ENCODE results near the gene POLR2E.
"Not testable (repeated sequence)": the region's sequence is repeated elsewhere in the genome, so short reads cannot be mapped to it uniquely, and the experiment has no call there.

POLR2E gene

DNA sequence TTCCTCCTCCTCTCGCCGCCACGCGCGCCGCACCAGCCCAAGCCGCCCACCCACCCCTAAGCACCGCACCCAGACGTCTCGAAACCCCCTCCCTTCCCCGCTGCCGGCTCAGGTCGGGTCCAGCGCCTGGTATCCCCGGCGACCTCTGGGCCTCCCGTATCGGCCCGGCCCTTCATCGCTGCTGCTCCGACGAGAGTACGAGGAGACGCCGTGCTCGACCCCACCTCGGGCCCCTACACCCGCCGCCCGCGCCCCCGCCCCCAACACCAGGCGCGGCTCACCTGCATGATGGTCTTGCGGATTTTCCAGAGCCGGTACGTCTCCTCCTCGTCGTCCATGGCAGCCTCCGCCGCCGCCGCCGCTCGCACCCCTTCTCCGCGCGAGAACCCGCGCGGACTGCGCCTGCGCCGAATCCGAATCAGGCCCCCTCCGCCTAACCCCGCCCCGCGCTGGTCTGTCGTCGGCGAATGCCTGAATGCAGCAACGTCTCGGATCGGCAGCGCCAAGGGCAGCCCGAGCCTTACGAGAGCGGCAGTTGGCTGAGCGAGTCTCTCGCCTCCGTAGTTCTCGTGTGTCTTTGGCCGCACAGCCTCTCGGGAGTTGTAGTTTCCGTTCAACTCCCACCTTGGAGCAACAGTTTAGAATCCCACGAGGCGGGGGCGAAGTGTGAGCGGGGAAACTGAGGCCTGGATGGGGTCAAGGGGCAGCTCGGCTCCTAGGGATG lies at the start of gene POLR2E:
POLR2E (minus strand) TSS at position 398 of the 724 bp plus-strand sequence; CDS start at position 338, 60 bp downstream.
- peak; percentile 88 for DNase-seq

DNA sequence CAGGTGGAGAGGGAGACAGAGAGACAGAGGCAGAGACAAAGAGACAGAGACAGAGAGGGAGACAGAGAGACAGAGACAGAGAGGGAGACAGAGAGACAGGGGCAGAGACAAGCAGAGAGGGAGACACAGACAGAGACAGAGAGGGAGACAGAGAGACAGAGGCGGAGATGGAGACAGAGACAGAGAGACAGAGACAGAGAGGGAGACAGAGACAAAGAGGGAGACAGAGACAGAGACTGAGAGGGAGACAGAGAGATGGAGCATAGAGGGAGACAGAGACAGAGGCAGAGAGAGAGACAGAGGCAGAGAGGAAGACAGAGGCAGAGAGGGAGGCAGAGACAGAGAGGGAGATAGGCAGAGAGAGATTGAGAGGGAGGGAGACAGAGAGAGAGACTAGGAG lies 49.6 kb upstream of the POLR2E start:
- DNase-seq = no peak

DNA sequence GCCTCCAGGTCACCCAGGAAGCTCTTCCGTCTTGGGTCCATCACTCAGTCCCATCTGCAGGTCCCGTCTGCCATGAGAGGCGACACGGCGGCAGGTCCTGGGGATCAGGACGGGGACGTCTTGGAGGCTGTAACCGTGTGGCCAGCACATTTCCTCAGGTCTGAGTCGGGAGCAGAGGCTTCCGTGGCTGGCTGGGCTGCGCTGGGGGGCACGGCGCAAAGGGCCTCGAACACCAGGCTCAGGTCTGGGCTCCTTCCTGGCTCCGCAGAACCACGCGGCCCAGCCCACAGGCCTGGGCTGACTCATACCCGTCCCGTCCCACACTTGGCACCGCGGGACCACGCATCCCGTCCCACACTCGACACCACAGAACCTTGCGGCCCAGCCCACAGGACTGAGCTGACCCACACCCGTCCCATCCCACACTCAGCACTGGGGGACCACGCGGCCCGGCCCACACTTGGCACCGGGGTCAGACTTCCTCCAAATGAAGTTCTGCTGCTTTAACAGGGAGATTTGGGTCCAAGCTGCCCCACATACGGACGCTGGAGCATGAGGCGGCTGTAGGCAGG lies 48.7 kb upstream of the POLR2E start:
- DNase-seq = no peak

DNA sequence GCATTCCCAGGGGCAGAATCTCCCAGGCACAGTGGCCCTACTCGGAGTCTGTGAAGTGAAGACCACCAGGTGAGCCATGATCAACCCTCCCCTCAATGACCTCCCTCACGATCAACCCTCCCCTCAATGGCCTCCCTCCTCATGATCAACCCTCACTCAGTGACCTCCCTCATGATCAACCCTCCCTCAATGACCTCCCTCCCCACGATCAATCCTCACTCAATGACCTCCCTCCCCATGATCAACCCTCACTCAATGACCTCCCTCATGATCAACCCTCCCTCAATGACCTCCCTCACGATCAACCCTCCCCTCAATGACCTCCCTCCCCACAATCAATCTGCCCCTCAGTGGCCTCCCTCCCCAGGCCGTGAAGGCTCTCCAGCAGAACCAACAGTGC lies 46.8 kb upstream of the POLR2E start:
- DNase-seq = no peak

DNA sequence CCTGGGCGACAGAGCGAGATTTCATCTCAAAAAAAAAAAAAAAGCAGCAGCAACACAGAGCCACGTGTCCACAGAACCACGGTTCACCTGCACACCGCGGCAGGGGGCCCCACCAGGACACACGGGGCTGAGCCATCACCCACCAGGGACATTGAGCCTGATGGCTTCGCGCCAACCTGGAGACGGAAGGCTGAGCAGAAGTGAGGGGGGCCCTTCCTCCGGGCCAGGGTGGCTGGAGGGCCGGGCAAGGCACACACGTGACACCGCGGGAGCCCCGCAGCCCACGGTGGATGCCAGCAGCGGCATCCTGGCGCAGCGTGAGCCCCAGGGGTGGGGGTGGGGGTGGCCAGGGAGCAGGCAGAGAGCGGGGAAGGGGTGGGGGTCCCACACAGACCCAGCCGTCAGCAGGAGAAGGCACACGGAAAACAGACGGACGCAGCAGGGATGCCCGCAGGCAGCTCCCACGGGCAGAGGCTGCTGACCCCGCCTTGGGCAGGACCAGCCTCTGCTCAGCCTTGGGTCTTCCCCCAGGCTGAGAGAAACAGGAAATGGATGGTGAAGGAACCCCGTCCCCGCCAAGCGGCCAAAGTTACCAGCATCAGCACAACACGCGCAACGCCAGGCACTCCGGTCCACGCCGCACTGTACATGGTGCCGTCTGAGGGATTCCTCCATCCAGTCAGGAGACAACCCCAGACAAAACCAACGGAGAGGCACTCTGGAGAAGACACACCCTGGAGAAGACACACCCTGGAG lies 45.3 kb upstream of the POLR2E start:
- no peak for DNase-seq

DNA sequence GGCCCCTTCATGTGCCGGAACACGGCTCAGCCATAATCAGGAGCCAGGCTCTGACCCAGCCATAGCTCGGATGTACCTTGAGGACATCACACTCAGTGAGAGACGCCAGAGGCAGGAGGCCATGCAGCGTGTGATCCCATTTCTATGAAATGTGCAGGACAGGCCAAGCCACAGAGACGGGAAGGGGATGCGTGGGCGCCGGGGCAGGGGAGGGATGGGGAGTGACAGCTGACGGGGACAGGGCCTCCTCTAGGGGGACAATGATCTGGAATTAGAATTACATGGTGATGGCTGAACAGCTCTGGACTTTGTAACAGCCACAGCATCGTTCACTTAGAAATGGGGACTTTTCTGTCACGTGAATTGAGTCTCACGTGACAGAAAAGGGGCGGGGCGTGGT lies 44.0 kb upstream of the POLR2E start:
- no peak for DNase-seq

DNA sequence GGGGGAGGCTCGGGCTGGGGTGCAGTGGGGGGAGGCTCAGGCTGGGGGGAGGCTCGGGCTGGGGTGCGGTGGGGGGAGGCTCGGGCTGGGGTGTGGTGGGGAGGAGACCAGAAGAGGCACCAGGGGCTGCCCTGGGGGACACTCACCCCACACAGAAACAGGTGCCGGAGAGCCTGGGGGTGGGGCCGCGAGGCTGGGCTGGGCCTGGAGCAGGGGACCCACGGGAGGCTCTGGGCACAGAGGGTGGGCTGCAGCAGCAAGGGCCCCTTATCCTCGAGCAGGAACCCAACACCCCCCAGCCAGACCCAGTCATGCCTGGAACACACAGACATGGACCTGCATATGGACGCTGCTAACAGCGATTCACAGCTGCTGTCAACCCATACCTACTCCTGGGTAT lies 42.9 kb upstream of the POLR2E start:
- no peak for DNase-seq

DNA sequence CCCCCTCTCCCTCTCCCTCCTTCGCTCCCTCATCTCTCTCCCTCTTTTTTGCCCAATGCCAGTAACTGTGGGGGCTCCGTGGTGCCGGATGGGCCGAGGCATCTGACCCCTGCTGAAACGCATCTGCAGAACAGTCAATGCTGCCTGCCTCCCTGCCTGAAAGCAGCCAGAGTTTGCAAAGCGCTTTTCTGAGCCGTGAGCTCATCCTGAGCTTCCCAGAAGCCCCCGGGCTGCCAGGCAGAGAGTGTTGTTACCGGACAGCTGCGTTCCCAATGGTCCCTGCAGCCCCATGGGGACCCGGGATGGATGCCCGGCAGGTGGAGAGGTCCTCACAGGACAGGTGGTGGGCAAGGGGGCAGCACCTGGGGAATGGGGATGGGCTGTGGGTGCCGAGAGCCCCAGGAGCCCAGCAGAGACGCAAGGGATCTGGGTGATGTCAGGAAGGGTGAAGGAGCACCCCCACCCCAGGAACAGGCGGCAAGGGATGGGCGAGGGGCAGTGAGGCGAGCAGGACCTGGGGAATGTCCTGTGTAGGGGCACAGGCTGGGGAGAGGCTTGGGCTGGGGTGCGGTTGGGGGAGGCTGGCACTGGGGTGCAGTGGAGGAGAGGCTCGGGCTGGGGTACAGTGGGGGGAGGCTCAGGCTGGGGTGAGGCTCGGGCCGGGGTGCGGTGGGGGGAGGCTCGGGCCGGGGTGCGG lies 41.6 kb upstream of the POLR2E start:
- no peak for DNase-seq

DNA sequence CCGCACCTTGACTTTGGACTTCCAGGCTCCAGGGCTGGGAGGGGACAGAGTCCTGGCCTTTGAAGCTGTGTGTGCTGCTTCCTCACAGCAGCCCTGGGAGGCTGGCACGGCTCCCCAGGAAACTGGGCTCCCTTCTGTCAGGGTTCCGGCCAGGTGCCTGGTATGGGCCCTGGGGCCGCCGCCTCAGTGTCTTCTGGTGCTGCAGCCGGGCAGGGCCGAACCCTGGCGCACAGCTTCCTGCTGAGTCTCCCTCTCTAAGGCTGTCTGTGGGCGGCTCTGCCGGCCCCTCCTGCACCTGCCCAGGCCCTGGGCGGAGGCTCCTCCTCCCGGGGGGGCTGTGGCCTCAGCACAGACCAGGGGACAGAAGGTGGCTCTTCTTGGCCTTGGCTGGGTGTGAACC lies 41.0 kb upstream of the POLR2E start:
- DNase-seq = no peak

DNA sequence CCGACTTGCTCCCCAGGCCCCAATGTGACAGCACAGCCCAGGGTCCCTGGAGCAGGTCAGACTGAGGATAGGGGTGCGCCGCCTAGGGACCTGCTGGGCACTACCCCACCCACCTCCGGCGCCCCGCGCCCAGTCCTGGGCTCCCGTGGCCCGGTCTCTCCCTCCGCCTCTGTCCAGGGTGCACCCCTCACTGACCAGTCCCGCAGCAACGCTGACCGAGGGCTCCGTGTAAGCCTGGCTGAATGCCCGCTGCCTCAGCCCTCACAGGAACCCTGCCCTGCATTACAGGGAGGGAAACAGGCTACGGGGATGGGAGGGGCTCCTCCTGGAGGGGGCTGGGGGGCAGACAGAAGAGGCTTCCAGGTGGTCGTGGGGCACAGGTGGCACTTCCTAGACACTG lies 40.3 kb upstream of the POLR2E start:
- DNase-seq = no peak

DNA sequence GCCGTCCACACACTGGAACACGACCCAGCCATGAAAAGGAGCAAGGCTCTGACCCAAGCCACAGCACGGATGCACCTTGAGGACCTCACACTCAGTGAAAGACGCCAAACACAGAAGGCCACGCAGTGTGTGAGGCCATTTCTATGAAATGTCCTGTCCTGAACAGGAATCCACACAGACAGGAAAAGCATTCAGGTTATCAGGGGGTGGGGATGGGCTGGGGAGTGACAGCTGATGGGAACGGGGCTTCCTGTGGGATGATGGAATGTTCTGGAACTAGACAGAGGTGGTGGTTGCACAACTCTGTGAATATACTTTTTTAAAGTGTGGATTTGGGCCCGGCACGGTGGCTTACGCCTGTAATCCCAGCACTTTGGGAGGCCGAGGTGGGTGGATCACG lies 39.3 kb upstream of the POLR2E start:
- no peak for DNase-seq

DNA sequence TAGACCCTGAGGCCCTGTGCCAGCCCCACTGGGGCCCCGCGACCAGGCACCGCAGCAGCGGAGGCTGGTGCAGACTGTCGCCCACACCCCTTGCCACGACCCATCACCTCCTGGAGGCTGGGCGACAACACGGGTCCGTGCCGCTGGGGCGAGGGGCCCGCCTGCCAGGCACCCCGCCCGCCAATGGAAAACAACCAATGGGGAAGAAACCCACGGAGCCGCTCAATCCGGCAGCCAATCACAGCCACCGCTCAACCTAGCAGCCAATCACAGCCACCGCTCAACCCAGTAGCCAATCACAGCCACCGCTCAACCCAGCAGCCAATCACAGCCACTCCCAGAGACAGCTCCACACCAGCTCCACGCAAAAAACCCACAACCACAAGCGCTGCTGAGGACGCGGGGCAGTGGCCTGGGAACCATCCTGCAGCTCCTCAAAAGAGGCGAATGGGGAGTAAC lies 38.3 kb upstream of the POLR2E start:
- no peak for DNase-seq

DNA sequence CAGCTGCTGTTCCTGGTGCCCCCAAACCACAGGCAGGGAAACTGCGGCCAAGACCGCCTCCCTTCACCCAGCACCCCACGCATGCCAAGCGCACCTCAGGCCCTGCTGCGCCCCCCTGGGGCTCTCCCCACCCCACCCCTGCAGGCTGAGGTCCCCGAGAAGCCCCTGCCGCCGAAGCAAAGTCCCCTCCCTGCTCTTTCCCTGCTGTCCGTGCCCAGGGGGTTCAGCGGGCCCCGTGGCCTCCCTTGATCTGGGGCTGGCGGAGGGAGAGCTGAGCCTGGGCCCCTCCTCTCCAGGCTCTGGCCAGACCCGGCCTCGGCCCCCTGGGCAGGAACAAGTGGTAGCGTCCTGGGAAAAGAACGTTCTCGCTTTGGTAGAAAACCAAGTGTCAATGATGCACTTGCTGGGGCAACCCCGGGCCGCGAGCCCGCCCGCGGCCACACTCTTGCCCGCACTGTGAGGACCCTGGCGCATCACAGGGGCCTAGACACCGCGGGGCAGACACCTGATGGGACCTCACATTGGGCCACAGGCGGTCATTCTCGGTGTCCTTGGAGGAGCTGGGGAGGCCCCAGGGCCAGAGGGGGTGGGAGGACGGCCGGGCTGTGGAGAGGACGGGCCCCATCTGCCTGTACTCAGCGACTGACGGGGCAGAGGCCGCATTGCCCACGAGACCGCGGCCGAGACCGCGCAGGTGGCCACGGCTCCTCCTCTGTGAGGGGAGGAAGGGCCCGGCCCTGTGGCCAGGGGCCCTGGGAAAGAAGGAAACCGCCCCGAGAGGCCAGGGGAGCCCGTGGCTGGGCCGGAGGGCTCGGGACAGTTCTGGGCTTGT lies 37.6 kb upstream of the POLR2E start:
- DNase-seq = no peak

DNA sequence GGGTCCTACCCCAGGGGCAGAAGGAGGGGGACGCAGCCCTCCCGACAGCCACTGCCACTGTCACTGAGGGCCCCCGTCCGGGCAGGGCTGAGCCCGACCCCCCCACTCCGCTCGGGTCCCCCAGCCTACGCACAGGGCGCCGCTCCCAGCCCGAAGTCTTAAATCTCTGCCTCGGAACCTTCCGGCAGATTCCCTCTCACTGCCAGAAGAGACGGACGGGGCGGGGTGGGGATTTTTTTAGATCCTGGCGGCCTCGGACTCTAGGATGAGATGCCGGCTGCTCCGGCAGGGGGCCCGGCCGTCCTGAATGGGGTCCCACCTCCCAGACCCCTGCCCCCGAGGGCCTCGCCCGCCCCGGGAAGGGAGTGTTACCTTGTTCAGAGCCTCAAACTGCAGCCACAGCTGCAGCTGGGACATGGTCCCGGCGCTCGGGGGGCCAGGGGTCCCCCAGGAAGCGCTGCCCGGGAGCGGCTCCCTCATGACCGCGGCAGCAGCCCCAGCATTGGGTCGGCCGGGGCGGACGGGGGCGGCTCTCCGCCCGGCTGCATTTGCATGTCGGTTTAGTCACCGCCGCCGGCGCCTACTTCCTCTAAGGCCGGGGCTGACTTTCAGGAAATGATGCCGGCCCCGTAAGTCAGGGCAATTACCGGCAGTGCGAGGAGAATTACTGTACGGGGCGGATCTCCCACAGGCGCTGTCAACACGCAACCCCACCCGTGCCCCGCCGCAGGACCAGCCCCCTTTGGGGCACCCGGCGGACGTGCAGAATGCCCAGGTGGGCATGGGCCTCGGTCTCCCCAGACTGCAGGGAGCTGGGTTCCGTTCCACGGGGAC lies 36.8 kb upstream of the POLR2E start:
- no peak for DNase-seq

DNA sequence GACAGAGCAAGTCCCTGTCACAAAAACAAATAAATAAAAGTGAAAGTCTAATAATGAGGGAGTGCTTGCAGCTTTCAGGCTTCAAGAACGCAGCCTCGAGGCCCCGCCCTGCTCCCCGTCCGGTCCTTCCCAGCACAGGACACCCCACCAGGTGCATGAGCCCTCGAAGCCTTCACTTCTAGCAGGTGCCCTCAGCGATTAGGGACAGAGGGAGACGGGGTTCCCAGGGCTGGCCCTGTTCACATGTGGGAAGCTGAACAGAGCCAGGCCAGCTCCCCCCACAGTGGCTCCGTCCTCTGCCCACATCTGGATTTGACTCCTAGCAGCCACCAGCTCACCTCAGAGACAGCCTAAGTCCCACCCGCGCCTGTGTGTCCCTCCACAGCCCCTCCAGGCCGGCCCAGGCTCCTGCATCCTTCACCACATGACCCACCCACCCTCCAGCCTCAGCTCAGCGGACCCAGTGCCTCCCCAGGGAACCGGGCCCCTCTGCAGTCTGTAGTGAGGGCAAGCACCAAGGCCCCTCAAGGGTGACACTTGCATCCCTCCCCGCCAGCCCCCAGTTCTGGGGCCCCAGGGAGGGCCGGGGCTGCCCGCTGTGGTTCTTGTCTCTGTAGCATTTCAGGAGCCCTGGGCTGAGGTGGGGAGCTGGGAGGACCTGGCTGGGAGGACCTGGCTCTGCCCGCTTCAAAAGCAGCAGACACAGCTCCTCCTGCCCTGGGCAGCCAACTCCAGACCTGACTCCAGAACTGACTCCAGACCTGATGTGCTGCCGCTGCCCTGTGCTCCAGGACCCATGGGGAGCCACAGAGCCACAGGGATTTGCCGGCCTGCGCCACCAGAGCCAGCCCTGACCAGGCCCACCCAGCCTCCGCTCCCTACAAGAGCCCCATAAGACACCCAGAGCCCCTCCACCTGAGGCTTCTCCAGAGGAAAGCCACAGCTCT lies 35.9 kb upstream of the POLR2E start:
- DNase-seq = no peak

DNA sequence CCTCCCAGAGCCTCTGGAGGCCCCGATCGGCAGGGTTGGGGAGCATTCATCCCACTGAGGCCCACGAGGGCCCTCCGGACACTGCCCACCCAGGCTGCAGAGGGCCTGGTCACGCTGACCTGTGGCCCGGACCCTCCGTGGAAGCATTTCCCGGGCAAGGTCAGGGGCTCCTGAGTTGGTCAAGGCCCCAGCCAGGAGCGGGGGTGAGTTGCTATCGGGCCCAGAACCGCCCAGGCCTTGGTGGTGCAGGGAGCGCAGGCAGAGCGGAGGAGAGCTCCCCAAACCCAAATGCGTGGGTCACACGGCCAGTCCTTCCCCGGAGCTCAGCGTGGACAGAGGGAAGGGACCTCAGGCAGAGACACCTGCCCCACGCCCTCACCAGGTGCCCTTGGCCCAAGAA lies 34.4 kb upstream of the POLR2E start:
- no peak for DNase-seq

DNA sequence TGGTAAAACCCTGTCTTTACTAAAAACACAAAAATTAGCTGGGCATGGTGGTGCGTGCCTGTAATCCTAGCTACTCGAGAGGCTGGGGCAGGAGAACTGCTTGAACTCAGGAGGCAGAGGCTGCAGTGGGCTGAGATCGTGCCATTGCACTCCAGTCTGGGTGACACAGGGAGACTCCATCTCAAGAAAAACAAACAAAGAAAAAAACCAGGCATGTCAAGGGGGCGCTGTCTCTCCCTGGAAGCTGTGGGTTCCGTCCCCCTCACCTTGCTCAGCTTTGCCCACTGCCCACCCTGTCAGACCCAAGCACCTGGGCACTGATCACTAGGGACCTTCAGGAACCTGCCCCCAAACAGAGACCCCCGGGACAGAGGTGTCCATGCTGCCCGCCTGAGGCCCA lies 33.9 kb upstream of the POLR2E start:
- DNase-seq = not testable (repeated sequence)

DNA sequence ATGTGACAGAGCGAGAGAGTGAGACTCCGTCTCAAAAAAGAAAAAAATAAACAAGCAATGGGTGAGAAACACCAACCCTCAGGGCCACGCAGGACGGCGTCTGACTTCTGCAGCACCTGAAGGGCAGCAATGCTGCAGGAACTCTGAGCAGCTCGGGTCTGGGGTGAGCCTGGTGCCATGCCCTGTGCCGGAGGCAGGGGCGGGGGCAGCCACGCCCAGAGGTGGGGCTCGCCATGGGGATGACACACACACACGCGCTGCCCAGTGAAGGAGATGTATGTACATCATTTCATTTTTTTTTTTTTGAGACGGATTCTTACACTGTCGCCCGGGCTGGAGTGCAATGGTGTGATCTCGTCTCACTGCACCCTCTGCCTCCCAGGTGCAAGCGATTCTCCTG lies 32.9 kb upstream of the POLR2E start:
- no peak for DNase-seq

DNA sequence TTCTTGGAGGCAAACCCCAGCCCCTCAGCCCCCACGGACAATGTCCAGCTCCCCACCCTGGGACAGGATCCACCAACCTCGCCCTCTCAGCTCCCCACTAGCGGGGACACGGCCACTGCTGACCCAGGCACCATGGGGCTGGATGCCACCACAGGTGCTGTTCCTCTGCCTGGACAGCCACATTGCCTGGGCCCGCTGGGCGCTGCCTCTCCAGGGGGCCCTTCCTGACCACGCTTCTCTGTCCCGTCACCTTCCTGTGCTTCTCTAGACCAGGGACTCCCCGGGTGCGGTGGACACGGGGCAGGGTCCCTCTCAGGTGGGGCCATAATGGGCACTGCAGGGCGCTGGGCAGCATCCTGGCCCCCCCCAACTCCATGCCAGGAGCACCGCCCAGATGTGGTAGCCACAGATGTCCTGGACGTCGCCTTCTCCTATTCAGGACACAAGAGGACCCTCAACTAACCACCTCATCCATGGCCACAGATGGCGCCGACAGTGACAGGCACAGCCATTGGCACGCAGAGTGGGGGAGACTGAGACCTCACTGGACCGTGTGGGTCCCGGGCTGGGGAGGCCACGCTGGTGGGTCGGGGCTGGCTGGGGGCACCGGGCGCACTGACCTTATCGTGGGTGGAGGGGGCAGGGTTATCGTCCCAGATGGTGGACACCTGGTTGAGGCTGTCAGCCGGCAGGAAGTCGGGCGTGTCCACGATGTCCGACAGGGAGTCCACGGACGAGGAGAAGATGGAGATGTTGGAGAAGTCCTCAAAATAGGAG lies 32.0 kb upstream of the POLR2E start:
- no peak for DNase-seq

All from DMS 273 treated with DMSO at 0.1 percent for 48 hours (cell line).